UCSD-AML1 (cell line): Measurements from ENCODE around the gene FAM168A.

Source experiments
- DNase-seq: peaks from one replicate; lab custom pipeline; 2025; ENCODE audit not compliant: unreplicated experiment; lab: John Stamatoyannopoulos, UW

FAM168A gene

GRCh38 chr11:73379189-73379880, 218.6 kb downstream of the FAM168A start:
- DNase-seq, result no peak

DNA sequence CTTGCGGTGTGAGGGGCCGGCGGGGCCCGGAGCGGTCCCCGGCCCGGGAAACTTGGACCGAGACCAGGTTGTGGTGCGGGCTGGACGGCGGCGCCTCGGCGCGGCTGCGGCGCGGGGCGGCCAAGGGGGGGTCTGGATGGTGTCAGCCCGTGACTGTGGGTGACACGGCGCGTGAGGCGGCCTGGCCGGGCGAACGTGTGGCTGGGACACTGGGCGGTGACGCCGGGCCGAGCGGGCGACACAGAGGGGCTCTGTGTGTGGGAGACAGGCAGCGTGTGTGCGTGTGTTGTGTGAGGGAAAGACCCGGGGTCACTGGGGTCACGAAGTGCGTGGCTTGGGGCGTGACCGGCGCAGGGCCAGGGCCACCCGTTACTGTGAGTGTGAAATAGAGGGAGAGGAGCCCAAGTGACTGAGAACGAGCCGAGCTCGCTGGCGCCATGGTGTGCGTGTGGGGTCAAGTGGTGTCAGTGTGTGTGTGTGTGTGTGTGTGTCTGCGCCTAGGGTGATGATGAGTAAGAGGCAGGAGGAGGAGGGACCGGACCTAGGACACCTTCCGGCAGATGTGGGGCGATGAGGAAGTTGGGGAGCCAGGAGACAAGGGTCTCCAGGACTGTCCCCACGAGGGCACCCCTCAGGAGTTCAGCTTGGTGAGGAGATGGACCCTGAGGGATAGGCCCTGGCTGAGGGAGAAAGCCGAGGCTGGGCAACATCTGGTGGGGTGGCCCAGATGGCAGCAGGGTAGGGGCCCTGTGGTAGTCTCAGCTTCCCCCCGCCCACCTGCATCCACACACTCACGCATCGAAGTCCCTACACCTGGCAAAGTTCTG, 220.9 kb downstream of the FAM168A start:
- peak; percentile 69 for DNase-seq

- peak; percentile 96 for DNase-seq
Measured at GRCh38 chr11:73376160-73376802, 221.6 kb downstream of the FAM168A start, which contains the start of gene RELT. TSS of gene RELT (plus strand) at chr11:73376399. CDS start at chr11:73389137, 12,738 bp downstream.

DNA sequence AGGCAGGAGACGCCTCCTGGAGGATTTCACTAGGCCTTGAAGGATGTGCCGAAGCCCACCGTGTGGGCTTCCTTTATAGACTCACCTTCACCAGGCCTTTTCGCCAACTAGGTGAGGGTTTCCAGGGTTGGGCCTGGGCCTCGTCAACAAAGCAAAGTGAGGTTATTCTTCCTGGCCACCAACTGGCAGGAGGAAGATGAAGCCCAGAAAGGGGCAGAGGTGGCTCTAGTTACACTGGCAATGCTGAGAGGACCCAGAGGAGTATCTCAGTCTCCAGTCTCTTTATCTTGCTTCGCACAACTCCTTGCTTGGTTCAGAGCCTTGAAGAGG, 222.1 kb downstream of the FAM168A start:
- DNase-seq, result no peak

DNA sequence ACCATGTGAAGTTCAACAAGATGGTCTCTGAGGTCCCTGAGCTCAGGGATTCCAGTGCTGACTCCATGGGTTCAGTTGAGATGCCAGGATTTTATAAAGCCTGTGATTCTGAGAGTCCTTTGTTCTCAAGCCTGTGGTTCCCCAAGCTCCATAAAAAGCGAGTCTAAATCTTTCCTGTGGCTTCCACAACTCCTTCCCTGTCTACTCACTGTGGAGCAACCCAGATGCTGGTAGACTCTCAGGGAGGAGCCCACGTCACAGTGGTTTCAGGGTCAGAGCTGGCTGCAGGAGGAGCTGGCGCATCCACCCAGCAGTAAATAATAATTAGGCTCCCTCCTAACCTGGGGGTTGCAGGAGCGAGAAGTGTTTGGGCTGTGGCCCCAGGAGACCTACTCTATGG, 223.8 kb downstream of the FAM168A start:
- no peak for DNase-seq

- peak; percentile 54 for DNase-seq
Measured at GRCh38 chr11:73372375-73372993, 225.4 kb downstream of the FAM168A start.

- DNase-seq, result no peak
Measured at GRCh38 chr11:73367482-73368024, 230.4 kb downstream of the FAM168A start.

- no peak for DNase-seq
Measured at GRCh38 chr11:73366953-73367352, 231.0 kb downstream of the FAM168A start.

DNA sequence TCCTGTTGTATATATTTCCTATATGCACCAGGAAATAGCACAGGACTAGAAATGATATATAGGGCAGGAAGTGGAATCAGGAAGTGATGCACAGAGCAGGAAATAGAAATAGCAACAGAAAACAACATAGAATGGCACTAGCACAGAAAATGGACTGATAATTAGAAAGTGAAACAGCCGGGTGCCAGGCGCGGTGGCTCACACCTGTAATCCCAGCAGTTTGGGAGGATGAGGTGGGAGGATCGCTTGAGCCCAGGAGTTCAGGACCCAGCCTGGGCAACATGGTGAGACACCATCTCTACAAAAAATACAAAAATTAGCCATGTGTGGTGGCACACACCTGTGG, 231.7 kb downstream of the FAM168A start:
- DNase-seq, result no peak

GRCh38 chr11:73365352-73366264, 232.3 kb downstream of the FAM168A start:
- no peak for DNase-seq

DNA sequence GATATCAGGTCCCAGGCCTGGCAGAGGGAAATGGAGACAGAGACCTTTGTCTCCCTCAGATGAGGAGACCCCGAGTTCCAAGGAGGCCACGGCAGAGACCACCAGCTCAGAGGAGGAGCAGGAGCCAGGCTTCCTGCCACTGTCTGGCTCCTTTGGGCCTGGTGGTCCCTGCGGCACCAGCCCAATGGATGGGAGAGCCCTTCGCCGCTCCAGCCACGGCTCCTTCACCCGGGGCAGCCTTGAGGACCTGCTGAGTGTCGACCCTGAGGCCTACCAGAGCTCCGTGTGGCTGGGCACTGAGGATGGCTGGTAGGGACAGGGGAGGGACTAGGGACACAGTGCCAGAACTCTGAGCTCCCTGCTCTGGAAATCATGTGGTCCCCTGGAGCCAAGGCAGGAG, 234.8 kb downstream of the FAM168A start:
- no peak for DNase-seq

- DNase-seq, result no peak
Measured at GRCh38 chr11:73361953-73362776, 235.7 kb downstream of the FAM168A start.

DNA sequence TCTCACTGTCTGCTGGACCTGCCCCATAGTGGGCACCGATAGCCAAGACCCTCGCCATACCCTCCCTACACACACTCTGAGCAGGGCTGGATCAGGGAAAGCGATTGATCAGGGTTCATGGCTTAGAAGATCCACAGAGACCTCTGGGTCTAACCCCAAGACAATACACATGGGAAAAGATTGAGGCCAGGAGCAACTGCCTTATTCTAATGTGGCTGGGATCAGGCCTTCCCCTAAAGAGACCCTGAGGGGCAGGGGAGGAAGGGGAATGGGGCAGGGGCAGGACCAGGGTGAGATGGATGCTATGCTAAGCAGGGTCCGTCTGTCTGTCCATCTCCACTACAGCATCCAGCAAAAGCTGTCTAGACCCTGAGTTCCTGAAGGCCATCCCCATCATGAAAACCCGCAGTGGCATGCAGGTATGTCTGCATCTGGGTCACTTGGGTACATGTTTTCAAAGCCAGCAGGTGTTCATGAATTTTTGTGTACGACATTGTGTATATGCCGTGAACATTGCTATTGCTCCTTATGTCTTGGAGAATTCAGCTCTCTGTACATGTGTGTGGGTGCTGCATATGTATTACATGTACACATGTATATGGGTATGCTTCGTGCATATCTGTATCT, 237.1 kb downstream of the FAM168A start:
- no peak for DNase-seq

DNA sequence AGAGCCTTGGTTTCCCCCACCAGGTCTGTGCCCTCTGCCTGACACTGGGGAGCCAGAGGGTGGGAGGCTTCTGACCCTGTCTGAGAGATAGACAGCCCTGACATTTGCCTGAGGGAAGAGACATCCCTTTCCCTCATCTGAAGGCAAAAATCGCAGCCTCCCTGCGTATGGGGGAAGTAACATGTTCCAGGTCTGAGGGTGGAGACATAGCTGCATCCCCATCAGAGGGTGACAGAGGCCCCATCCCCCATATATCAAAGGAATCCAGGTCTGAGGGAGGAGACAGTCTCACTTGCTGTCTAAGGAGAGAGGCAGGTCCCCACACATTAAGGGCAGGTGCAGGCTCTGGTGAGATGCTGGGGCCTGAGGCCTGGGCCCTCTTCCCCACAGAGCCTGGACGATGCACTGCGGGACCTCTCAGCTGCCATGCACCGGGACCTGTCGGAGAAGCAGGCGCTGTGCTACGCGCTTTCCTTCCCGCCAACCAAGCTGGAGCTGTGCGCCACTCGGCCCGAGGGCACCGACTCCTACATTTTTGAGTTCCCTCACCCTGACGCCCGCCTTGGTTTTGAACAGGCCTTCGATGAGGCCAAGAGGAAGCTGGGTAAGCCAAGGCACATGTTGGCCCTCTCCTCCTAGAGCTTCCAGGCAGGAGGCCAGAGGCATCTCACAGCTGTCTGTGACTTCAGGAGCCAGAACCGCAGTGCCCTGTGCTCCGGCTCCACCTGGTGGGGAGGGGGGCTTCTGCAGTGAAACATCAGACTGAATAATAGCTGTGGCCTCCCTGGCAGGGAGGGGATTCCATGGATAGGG, 237.8 kb downstream of the FAM168A start:
- DNase-seq, result peak; percentile 40

DNA sequence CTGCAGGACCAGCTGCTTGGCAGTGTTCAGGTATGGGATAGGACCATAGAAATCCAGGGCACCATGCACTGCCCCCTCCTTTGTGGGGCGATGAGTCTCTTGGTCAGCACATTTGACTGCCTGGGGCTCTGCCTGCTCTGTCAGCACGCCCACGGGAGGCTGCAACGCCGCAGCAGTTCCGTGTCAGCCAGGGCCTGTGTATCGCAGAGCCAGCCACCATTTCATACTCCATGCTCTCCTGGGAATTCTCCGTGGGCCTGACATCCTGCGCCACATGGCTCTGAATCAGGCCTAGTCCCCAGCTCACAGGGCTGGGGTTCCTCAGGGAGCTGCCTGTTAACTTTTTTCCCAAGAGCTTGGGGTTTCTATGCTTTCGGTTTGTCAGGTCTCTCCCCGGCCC, 238.6 kb downstream of the FAM168A start:
- no peak for DNase-seq

- DNase-seq, result no peak
Measured at GRCh38 chr11:73358071-73358470, 239.8 kb downstream of the FAM168A start.

GRCh38 chr11:73356979-73357860, 240.7 kb downstream of the FAM168A start:
- DNase-seq, result no peak
